ENCODE measurements around the gene SLC9A5.

DNA sequence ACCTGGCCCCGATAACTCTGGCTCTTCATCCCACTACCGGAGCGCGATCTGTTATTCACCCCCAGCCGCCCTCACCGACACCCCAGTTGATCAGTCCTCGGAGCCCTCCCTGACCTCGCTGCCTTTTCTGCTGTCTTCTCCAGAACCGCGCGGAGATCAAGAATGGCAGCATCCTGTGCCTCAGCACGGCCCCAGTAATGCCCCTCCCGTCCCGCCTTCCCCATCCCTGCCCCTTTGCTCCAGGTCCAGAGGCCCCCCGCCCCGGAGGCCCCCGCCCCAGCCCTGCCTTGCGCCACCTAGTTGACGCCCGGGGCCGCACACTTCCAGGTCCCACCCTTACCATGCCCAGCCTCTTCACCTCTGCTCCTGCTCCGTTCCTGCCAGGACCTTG, 49.0 kb upstream of the SLC9A5 start:
- TF ChIP-seq POLR2AphosphoS5 (IDR thresholded peaks at IDR 0.05; ENCODE audit: low read depth), result no peak
- TF ChIP-seq, protein P1, sequence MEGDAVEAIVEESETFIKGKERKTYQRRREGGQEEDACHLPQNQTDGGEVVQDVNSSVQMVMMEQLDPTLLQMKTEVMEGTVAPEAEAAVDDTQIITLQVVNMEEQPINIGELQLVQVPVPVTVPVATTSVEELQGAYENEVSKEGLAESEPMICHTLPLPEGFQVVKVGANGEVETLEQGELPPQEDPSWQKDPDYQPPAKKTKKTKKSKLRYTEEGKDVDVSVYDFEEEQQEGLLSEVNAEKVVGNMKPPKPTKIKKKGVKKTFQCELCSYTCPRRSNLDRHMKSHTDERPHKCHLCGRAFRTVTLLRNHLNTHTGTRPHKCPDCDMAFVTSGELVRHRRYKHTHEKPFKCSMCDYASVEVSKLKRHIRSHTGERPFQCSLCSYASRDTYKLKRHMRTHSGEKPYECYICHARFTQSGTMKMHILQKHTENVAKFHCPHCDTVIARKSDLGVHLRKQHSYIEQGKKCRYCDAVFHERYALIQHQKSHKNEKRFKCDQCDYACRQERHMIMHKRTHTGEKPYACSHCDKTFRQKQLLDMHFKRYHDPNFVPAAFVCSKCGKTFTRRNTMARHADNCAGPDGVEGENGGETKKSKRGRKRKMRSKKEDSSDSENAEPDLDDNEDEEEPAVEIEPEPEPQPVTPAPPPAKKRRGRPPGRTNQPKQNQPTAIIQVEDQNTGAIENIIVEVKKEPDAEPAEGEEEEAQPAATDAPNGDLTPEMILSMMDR (IDR thresholded peaks at IDR 0.05; ENCODE audit: insufficient read depth, low read length), result no peak
- TF ChIP-seq, protein P2, sequence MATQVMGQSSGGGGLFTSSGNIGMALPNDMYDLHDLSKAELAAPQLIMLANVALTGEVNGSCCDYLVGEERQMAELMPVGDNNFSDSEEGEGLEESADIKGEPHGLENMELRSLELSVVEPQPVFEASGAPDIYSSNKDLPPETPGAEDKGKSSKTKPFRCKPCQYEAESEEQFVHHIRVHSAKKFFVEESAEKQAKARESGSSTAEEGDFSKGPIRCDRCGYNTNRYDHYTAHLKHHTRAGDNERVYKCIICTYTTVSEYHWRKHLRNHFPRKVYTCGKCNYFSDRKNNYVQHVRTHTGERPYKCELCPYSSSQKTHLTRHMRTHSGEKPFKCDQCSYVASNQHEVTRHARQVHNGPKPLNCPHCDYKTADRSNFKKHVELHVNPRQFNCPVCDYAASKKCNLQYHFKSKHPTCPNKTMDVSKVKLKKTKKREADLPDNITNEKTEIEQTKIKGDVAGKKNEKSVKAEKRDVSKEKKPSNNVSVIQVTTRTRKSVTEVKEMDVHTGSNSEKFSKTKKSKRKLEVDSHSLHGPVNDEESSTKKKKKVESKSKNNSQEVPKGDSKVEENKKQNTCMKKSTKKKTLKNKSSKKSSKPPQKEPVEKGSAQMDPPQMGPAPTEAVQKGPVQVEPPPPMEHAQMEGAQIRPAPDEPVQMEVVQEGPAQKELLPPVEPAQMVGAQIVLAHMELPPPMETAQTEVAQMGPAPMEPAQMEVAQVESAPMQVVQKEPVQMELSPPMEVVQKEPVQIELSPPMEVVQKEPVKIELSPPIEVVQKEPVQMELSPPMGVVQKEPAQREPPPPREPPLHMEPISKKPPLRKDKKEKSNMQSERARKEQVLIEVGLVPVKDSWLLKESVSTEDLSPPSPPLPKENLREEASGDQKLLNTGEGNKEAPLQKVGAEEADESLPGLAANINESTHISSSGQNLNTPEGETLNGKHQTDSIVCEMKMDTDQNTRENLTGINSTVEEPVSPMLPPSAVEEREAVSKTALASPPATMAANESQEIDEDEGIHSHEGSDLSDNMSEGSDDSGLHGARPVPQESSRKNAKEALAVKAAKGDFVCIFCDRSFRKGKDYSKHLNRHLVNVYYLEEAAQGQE (IDR thresholded peaks at IDR 0.05; ENCODE audit: insufficient replicate concordance, low read depth), result no peak
- no peak for TF ChIP-seq GABPA (IDR thresholded peaks at IDR 0.05; ENCODE audit: low read depth)
- no peak for TF ChIP-seq SPI1 (IDR thresholded peaks at IDR 0.05; ENCODE audit: borderline replicate concordance, low read depth)

Data from HL-60 (cell line).